Activated T-cell treated with anti-CD3 and anti-CD28 coated beads, Interleukin-2, amount 50 U/mL, for 4 hours (primary cell): ENCODE data around the gene CAST. TPM values are rescaled to one million over a fixed set of nuclear protein-coding genes. Genes with fewer than 3 reads are reported as not detected.
"Not testable (repeated sequence)": the region's sequence is repeated elsewhere in the genome, so short reads cannot be mapped to it uniquely, and the experiment has no call there.

Experiments used
- ATAC-seq, 2 donors: fragments of 200-7000 bp; cut with Tn5 transposase; one replicate each; pipeline ENCODE4 v1.10.0; 2021
- DNase-seq: peaks from one replicate; pipeline ENCODE4 v3.0.0-alpha.2; 2020
- H3K27me3 Mint-ChIP-seq: one replicate; pipeline ENCODE4 v1.8.0; 2021; ENCODE audit warnings: low read depth, mixed read lengths
- H3K36me3 Mint-ChIP-seq: one replicate; pipeline ENCODE4 v1.8.0; 2022; ENCODE audit warnings: mixed read lengths; ENCODE audit not compliant: insufficient read depth
- H3K4me1 Mint-ChIP-seq: one replicate; pipeline ENCODE4 v1.8.0; 2021; ENCODE audit warnings: low read depth, mixed read lengths
- H3K4me3 Mint-ChIP-seq: one replicate; pipeline ENCODE4 v1.8.0; 2021; ENCODE audit warnings: mild to moderate bottlenecking, moderate library complexity, mixed read lengths
- H3K9me3 Mint-ChIP-seq: one replicate; pipeline ENCODE4 v1.8.0; 2021; ENCODE audit warnings: mixed read lengths
- total RNA-seq, 3 donors: library from RNA; stranded (reverse); gene quantifications; one replicate each; pipeline ENCODE4 v1.2.1, GENCODE V29; 2021

Gene CAST
- total RNA-seq, 3 donors from 2014 or later, result 57.5 to 73.9 (median 58.1) TPM

- H3K36me3 Mint-ChIP-seq, result peaks cover 50% of the 10 kb centered on the region
- no peak overlapping the region for H3K4me3 Mint-ChIP-seq
- ATAC-seq, result no peak
- peaks cover 6% of the 10 kb centered on the region for H3K4me1 Mint-ChIP-seq
- no peaks in the 10 kb centered on the region for H3K9me3 Mint-ChIP-seq
- no peaks in the 10 kb centered on the region for H3K27me3 Mint-ChIP-seq
- no peak for DNase-seq
Observed at GRCh38 chr5:96743805-96744204, 81.6 kb downstream of the CAST start.

- not testable (repeated sequence) for H3K4me3 Mint-ChIP-seq, H3K9me3 Mint-ChIP-seq, H3K27me3 Mint-ChIP-seq, H3K4me1 Mint-ChIP-seq, DNase-seq
- H3K36me3 Mint-ChIP-seq, result peaks cover 54% of the 10 kb centered on the region
- peak; percentile 41 to 46 for ATAC-seq
Observed at GRCh38 chr5:96744218-96744617, 82.0 kb downstream of the CAST start.

- H3K4me3 Mint-ChIP-seq, result no peak overlapping the region
- ATAC-seq (no peak), DNase-seq (no peak)
- peaks cover 6% of the 10 kb centered on the region for H3K4me1 Mint-ChIP-seq
- H3K27me3 Mint-ChIP-seq, result no peaks in the 10 kb centered on the region
- H3K36me3 Mint-ChIP-seq, result peaks cover 52% of the 10 kb centered on the region
- no peaks in the 10 kb centered on the region for H3K9me3 Mint-ChIP-seq
Observed at GRCh38 chr5:96745025-96745424, 82.8 kb downstream of the CAST start.

GRCh38 chr5:96745844-96746531 lies 83.8 kb downstream of the CAST start:
- no peaks in the 10 kb centered on the region for H3K9me3 Mint-ChIP-seq
- H3K4me3 Mint-ChIP-seq, result no peak overlapping the region
- H3K27me3 Mint-ChIP-seq, result no peaks in the 10 kb centered on the region
- H3K36me3 Mint-ChIP-seq, result peaks cover 47% of the 10 kb centered on the region
- ATAC-seq (no peak), DNase-seq (no peak)
- peaks cover 9% of the 10 kb centered on the region for H3K4me1 Mint-ChIP-seq

GRCh38 chr5:96747720-96748119 lies 85.5 kb downstream of the CAST start:
- H3K36me3 Mint-ChIP-seq, result peaks cover 35% of the 10 kb centered on the region
- ATAC-seq, result no peak
- DNase-seq, result no peak

GRCh38 chr5:96750110-96750822 lies 88.1 kb downstream of the CAST start:
- Mint-ChIP-seq H3K4me3 (no peak overlapping the region), H3K36me3 (peaks cover 33% of the 10 kb centered on the region), H3K4me1 (peaks cover 5% of the 10 kb centered on the region), H3K9me3 (no peaks in the 10 kb centered on the region), H3K27me3 (no peaks in the 10 kb centered on the region)
- DNase-seq (no peak), ATAC-seq (no peak)

More at GRCh38 chr5:96747720-96748119, 85.5 kb downstream of the CAST start:
- peaks cover 11% of the 10 kb centered on the region for H3K4me1 Mint-ChIP-seq
- H3K9me3 Mint-ChIP-seq, result no peaks in the 10 kb centered on the region
- H3K4me3 Mint-ChIP-seq, result no peak overlapping the region
- H3K27me3 Mint-ChIP-seq, result no peaks in the 10 kb centered on the region

GRCh38 chr5:96751203-96752169 lies 89.3 kb downstream of the CAST start:
- no peaks in the 10 kb centered on the region for H3K9me3 Mint-ChIP-seq
- peaks cover 31% of the 10 kb centered on the region for H3K36me3 Mint-ChIP-seq
- no peaks in the 10 kb centered on the region for H3K27me3 Mint-ChIP-seq
- DNase-seq, result no peak
- H3K4me1 Mint-ChIP-seq, result peaks cover 5% of the 10 kb centered on the region
- H3K4me3 Mint-ChIP-seq, result no peak overlapping the region
- no peak for ATAC-seq

- H3K36me3 Mint-ChIP-seq, result peaks cover 39% of the 10 kb centered on the region
- no peak for DNase-seq
Observed at GRCh38 chr5:96752341-96753016, 90.3 kb downstream of the CAST start.

GRCh38 chr5:96753017-96753397 lies 90.8 kb downstream of the CAST start:
- H3K27me3 Mint-ChIP-seq, result no peaks in the 10 kb centered on the region
- H3K36me3 Mint-ChIP-seq, result peaks cover 39% of the 10 kb centered on the region
- H3K4me3 Mint-ChIP-seq, result no peak overlapping the region
- H3K9me3 Mint-ChIP-seq, result no peaks in the 10 kb centered on the region
- peaks cover 5% of the 10 kb centered on the region for H3K4me1 Mint-ChIP-seq
- no peak for DNase-seq
- no peak for ATAC-seq

More at GRCh38 chr5:96752341-96753016, 90.3 kb downstream of the CAST start:
- no peak for ATAC-seq
- Mint-ChIP-seq H3K9me3 (no peaks in the 10 kb centered on the region), H3K27me3 (no peaks in the 10 kb centered on the region), H3K4me1 (peaks cover 5% of the 10 kb centered on the region), H3K4me3 (no peak overlapping the region)

GRCh38 chr5:96753848-96754247 lies 91.7 kb downstream of the CAST start:
- Mint-ChIP-seq H3K9me3 (no peaks in the 10 kb centered on the region), H3K4me1 (peaks cover 5% of the 10 kb centered on the region), H3K27me3 (no peaks in the 10 kb centered on the region), H3K4me3 (no peak overlapping the region), H3K36me3 (peaks cover 35% of the 10 kb centered on the region)
- no peak for DNase-seq
- ATAC-seq, result no peak

GRCh38 chr5:96755851-96756250 lies 93.7 kb downstream of the CAST start:
- Mint-ChIP-seq H3K4me1 (peaks cover 4% of the 10 kb centered on the region), H3K36me3 (peaks cover 33% of the 10 kb centered on the region)

GRCh38 chr5:96756985-96757384 lies 94.8 kb downstream of the CAST start:
- DNase-seq, result no peak
- Mint-ChIP-seq H3K4me1 (no peaks in the 10 kb centered on the region), H3K36me3 (peaks cover 29% of the 10 kb centered on the region), H3K27me3 (no peaks in the 10 kb centered on the region), H3K4me3 (no peak overlapping the region), H3K9me3 (no peaks in the 10 kb centered on the region)
- no peak for ATAC-seq

More at GRCh38 chr5:96755851-96756250, 93.7 kb downstream of the CAST start:
- no peaks in the 10 kb centered on the region for H3K9me3 Mint-ChIP-seq
- H3K27me3 Mint-ChIP-seq, result no peaks in the 10 kb centered on the region
- no peak overlapping the region for H3K4me3 Mint-ChIP-seq
- DNase-seq (no peak), ATAC-seq (no peak)

- no peaks in the 10 kb centered on the region for H3K9me3 Mint-ChIP-seq
- H3K27me3 Mint-ChIP-seq, result no peaks in the 10 kb centered on the region
- no peak overlapping the region for H3K4me3 Mint-ChIP-seq
- no peak for DNase-seq
- ATAC-seq, result no peak
- H3K36me3 Mint-ChIP-seq, result peaks cover 28% of the 10 kb centered on the region
- H3K4me1 Mint-ChIP-seq, result no peaks in the 10 kb centered on the region
Observed at GRCh38 chr5:96758621-96759020, 96.4 kb downstream of the CAST start.

- peaks cover 26% of the 10 kb centered on the region for H3K36me3 Mint-ChIP-seq
- ATAC-seq, result no peak
Observed at GRCh38 chr5:96761618-96762017, 99.4 kb downstream of the CAST start.

More at GRCh38 chr5:96761618-96762017, 99.4 kb downstream of the CAST start:
- no peak overlapping the region for H3K4me3 Mint-ChIP-seq
- no peak for DNase-seq
- H3K27me3 Mint-ChIP-seq, result no peaks in the 10 kb centered on the region
- no peaks in the 10 kb centered on the region for H3K9me3 Mint-ChIP-seq
- H3K4me1 Mint-ChIP-seq, result no peaks in the 10 kb centered on the region
